ENCODE data around the gene SLC17A3. TPM values are rescaled to one million over a fixed set of nuclear protein-coding genes. Genes with fewer than 3 reads are reported as not detected.

The SLC17A3 gene
- total and polyA plus RNA-seq, 8 donors, result 0.02 TPM; not detected in 7

DNA sequence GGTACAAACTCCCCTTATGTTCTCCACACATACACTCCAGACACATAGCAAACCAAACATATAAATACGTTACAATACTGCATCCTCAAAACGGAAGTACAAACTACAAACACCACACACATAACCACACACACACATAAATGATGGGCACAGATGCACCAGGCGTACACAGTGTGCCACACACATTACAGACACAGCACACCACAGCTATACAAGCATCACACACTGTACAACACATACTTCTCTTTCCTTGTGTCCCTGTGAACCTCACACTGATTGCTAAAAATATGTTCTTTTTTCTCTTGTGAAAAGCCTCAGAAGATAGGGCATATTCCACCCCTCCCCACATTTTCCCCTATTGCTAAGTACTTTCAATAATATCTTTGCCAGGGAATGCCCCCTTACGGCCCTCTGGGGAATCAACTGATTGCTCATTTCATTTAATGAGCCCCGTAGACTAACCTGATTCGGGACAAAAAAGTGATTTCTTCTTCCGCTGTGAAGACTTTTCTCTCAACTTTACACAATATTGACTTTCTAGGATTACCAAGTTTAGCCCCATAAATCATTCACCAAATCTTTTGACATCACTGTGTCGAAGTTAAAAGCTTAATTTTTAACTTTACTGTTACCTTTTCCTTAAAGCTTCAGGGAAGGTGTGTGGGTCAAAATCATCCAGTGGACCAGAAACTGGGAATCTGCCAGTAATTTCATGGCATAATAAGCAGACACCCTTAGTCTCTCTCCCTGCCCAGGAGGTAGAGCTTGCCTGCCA, 42.3 kb downstream of the SLC17A3 start, which contains the start of gene SLC17A1:
SLC17A1 (minus strand) TSS at position 521 of the 775 bp plus-strand sequence. CDS start 1,495 bp downstream, outside the sequence.
- intact Hi-C loops (cut with DNase I), result no loop called here
- Histone ChIP-seq H3K4me3 (no peak within 1 kb of the TSS), H3K9me3 (no peaks in the 10 kb centered on the region), H3K4me1 (no peaks in the 10 kb centered on the region), H3K27me3 (no peaks in the 10 kb centered on the region), H3K36me3 (no peaks in the 10 kb centered on the region), H3K27ac (no peak within 1 kb of the TSS)
- 36% methylated on average over 8 of the region's 8 CpGs for WGBS, 2 donors
- ATAC-seq (peak in 3 of 4 donors; percentile 42 to 53 (median 50)), FAIRE-seq (no peak), DNase-seq (no peak)
- TF ChIP-seq, protein P1, sequence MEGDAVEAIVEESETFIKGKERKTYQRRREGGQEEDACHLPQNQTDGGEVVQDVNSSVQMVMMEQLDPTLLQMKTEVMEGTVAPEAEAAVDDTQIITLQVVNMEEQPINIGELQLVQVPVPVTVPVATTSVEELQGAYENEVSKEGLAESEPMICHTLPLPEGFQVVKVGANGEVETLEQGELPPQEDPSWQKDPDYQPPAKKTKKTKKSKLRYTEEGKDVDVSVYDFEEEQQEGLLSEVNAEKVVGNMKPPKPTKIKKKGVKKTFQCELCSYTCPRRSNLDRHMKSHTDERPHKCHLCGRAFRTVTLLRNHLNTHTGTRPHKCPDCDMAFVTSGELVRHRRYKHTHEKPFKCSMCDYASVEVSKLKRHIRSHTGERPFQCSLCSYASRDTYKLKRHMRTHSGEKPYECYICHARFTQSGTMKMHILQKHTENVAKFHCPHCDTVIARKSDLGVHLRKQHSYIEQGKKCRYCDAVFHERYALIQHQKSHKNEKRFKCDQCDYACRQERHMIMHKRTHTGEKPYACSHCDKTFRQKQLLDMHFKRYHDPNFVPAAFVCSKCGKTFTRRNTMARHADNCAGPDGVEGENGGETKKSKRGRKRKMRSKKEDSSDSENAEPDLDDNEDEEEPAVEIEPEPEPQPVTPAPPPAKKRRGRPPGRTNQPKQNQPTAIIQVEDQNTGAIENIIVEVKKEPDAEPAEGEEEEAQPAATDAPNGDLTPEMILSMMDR (IDR thresholded peaks at IDR 0.05), result no peak

GRCh38 chr6:25830458-25830857, 43.6 kb downstream of the SLC17A3 start:
- intact Hi-C loops (cut with DNase I), result no loop called here
- no peak for FAIRE-seq
- no peak overlapping the region for H3K4me3 ChIP-seq
- H3K4me1 ChIP-seq, result no peaks in the 10 kb centered on the region
- WGBS, 2 donors, result 69 to 78% methylated on average over 4 of the region's 4 CpGs
- H3K27ac ChIP-seq, result no peak overlapping the region
- H3K9me3 ChIP-seq, result no peaks in the 10 kb centered on the region
- no peaks in the 10 kb centered on the region for H3K36me3 ChIP-seq
- no peak for DNase-seq
- no peaks in the 10 kb centered on the region for H3K27me3 ChIP-seq
- ATAC-seq, result no peak
- TF ChIP-seq, protein P1 (IDR thresholded peaks at IDR 0.05), result no peak

GRCh38 chr6:25829375-25829774, 44.7 kb downstream of the SLC17A3 start:
- intact Hi-C loops (cut with DNase I), result no loop called here
- Histone ChIP-seq H3K4me3 (no peak overlapping the region), H3K27me3 (no peaks in the 10 kb centered on the region), H3K36me3 (no peaks in the 10 kb centered on the region), H3K9me3 (no peaks in the 10 kb centered on the region), H3K4me1 (no peaks in the 10 kb centered on the region), H3K27ac (no peak overlapping the region)
- TF ChIP-seq, protein P1 (IDR thresholded peaks at IDR 0.05), result no peak
- WGBS, 2 donors, result 90 to 98% methylated on average over 1 of the region's 1 CpG
- FAIRE-seq (no peak), DNase-seq (no peak), ATAC-seq (no peak)

DNA sequence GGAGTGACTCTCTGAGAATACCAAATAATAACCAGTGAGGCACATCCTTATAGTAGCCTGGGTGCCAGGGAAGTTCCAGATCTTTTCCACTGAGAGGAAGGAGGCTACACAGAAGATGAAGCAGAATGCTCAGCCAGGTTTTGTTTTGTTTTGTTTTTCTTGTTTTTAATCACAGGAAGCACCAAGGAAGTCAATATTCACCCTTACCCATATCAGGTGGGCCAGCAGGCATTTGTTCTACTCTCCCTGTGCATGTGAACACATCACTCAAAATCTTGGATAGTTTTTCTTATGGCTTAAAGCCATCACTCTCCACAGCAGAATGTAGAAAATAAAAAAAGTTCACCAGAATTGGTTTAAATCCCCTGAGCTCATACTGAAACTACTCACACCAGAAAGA, 52.7 kb downstream of the SLC17A3 start:
- TF ChIP-seq, protein P1 (IDR thresholded peaks at IDR 0.05), result no peak
- Histone ChIP-seq H3K27ac (no peak overlapping the region), H3K9me3 (no peaks in the 10 kb centered on the region), H3K4me3 (no peak overlapping the region), H3K4me1 (no peaks in the 10 kb centered on the region), H3K27me3 (no peaks in the 10 kb centered on the region), H3K36me3 (no peaks in the 10 kb centered on the region)
- ATAC-seq (no peak), FAIRE-seq (no peak), DNase-seq (no peak)
- intact Hi-C loops (cut with DNase I), result no loop called here

DNA sequence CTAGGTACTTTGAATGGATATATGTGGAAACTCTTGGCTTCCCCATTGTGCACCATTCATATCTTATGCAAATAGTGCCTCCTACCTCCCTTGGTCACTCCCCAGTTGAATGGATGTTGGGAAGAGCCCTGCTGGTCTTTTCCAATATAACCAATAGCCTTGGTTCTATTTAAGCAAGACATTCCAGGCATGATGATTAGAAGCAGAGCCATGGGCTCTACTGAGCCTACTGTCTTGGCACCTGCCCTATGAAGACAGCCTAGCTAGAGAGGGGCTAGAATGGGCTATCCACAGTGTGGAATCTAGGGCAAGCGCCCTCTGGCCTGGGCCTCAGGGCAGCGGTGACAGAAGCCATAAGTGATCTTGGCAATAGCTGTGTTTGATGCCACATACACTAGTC, 57.8 kb downstream of the SLC17A3 start:
- ATAC-seq, result no peak
- FAIRE-seq, result no peak
- Histone ChIP-seq H3K27ac (no peak overlapping the region), H3K9me3 (no peaks in the 10 kb centered on the region), H3K4me1 (no peaks in the 10 kb centered on the region), H3K4me3 (no peak overlapping the region), H3K36me3 (no peaks in the 10 kb centered on the region), H3K27me3 (no peaks in the 10 kb centered on the region)
- intact Hi-C loops (cut with DNase I), result no loop called here
- TF ChIP-seq, protein P1 (IDR thresholded peaks at IDR 0.05), result no peak
- 95 to 96% methylated on average over 2 of the region's 2 CpGs for WGBS, 2 donors
- no peak for DNase-seq
